Mucosa of descending colon (tissue), 3 donors: Measurements from ENCODE around the gene DCC. TPM values are rescaled to one million over a fixed set of nuclear protein-coding genes. Genes with fewer than 3 reads are reported as not detected.
A peak's percentile ranks its signal among the peaks of the same experiment; 100 is the strongest.

ENCODE experiments used
- ATAC-seq: fragments of 200-7000 bp; cut with Tn5 transposase; one replicate; pipeline ENCODE4 v1.9.1; 2020; ENCODE audit warnings: mild to moderate bottlenecking, moderate library complexity
- DNase-seq, 3 donors: peaks; one replicate each; pipeline ENCODE4 v3.0.0-alpha.2; 2020
- H3K36me3 ChIP-seq: fragments of 200-600 bp; one replicate; pipeline ENCODE4 v1.8.0; 2021; ENCODE audit warnings: low read depth, mild to moderate bottlenecking
- H3K4me1 ChIP-seq: fragments of 200-600 bp; one replicate; pipeline ENCODE4 v1.8.0; 2021; ENCODE audit warnings: low read depth, mild to moderate bottlenecking
- H3K4me3 ChIP-seq: fragments of 200-600 bp; one replicate; pipeline ENCODE4 v1.8.0; 2021; ENCODE audit warnings: mild to moderate bottlenecking
- H3K9me3 ChIP-seq: fragments of 200-600 bp; one replicate; pipeline ENCODE4 v1.8.0; 2021; ENCODE audit warnings: mild to moderate bottlenecking
- CTCF ChIP-seq: fragments of 200-600 bp; IDR thresholded peaks from one replicate; pipeline ENCODE4 v1.8.0; 2022; ENCODE audit warnings: antibody characterized with exemption, mild to moderate bottlenecking
- intact Hi-C, 2 donors: fragments of 100-400 bp; cut with DNase I in 1 of 2; cut with micrococcal nuclease in 1 of 2; formaldehyde crosslinking; loops; one replicate each; pipeline versions ENCODE4 v1.11.0 to v1.11.1; 2022; cut with DNase I, micrococcal nuclease
- total RNA-seq, 3 donors: library from RNA; stranded (reverse); fragmentation: NEBNext Ultra II Directional in 2 of 3; extraction: Animal tissue kit (Norgen Biotek cat#: 25700) in 2 of 3; gene quantifications; one replicate each; pipeline versions ENCODE4 v1.2.1 to v1.2.4, GENCODE V29; 2021 to 2023
- donor health status: DM: no; HTN: no; CAD: no; lungs with moderate emphysema.
- donor health status: DM: no; HTN: no; CAD: no.
- donor health status: DM: no; HTN: yes; CAD: no.

DCC gene
- total RNA-seq, 3 donors from 2014 or later, result 0.26 to 1.3 (median 0.34) TPM

GRCh38 chr18:52667463-52668065 lies 327.6 kb downstream of the DCC start:
- ATAC-seq (no peak), DNase-seq (no peak)
- Histone ChIP-seq H3K4me1 (no peaks in the 10 kb centered on the region), H3K9me3 (no peaks in the 10 kb centered on the region), H3K36me3 (no peaks in the 10 kb centered on the region), H3K4me3 (no peak overlapping the region)
- intact Hi-C loops, result no loop called here
- TF ChIP-seq CTCF, result no peak

DNA sequence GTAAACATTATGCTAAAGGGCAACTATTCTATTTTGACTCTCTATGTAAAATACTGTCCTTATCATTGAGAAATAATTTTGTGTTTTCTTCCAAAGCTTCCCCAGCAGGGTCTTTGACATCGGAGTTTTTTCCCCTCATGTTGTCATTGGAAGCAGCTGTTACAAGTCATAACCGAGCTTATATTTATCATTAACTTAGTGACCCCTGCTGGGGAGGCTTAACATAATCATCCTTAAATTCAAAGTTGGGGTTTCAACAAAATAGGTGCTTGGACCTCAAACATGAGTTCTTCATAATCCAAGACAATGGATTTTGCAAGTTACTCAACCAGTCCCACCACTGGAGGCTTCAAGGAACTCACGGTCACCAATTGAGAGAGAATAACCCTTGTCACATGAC lies 330.9 kb downstream of the DCC start:
- Histone ChIP-seq H3K9me3 (no peaks in the 10 kb centered on the region), H3K36me3 (no peaks in the 10 kb centered on the region), H3K4me1 (no peaks in the 10 kb centered on the region), H3K4me3 (no peak overlapping the region)
- no peak for TF ChIP-seq CTCF
- DNase-seq, result peak in 1 of 3 donors; percentile 8
- intact Hi-C loops, result no loop called here
- no peak for ATAC-seq

- no peaks in the 10 kb centered on the region for H3K36me3 ChIP-seq
- no peaks in the 10 kb centered on the region for H3K9me3 ChIP-seq
- H3K4me1 ChIP-seq, result no peaks in the 10 kb centered on the region
- H3K4me3 ChIP-seq, result no peak overlapping the region
- no peak for DNase-seq
- TF ChIP-seq CTCF, result no peak
- intact Hi-C loops, result no loop called here
- no peak for ATAC-seq
These were observed 338.0 kb downstream of the DCC start for GRCh38 chr18:52678034-52678433.

DNA sequence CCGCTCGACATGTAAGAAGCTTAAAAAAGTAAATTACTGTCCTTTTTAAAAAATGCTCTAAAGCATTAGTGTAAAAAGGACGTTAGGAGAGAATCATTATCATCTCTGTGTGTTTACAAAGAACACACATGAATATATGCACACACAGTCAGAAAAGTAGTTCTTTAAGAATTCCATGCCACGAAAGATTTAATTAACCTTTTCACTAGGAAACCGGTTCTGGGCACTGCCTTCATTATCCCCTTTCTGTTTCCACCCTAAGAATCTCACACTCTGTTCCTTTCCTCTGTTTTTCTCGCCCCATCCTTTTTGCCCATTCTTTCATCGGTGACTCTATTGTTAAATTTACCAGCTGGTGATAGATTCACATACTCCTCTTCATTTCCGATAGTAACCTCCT lies 338.6 kb downstream of the DCC start:
- Histone ChIP-seq H3K4me3 (no peak overlapping the region), H3K36me3 (no peaks in the 10 kb centered on the region), H3K4me1 (no peaks in the 10 kb centered on the region), H3K9me3 (no peaks in the 10 kb centered on the region)
- ATAC-seq, result no peak
- TF ChIP-seq CTCF, result no peak
- intact Hi-C loops, result no loop called here
- DNase-seq, result no peak

DNA sequence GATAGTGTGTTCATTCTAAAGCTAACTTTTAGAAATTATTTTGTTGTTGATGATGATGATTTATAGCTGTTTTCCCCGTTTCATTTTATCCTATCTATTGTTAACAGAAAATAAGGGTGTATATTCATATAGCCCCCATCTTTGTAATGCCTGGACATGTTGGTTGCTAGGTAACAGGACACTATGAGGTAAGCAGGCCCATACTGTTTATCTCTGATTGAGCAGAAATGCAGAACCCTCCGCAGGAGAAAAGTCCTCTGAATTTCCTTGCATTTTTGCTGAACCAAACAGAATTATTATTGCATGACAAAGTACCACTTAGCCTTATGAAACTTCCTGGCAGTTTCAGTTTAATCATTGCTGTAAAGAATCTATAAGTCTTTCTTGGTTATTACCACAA lies 339.4 kb downstream of the DCC start:
- no peak for DNase-seq
- H3K4me3 ChIP-seq, result no peak overlapping the region
- intact Hi-C loops, result no loop called here
- ATAC-seq, result no peak
- no peaks in the 10 kb centered on the region for H3K9me3 ChIP-seq
- TF ChIP-seq CTCF, result no peak
- H3K36me3 ChIP-seq, result no peaks in the 10 kb centered on the region
- no peaks in the 10 kb centered on the region for H3K4me1 ChIP-seq

GRCh38 chr18:52682260-52682659 lies 342.3 kb downstream of the DCC start:
- Histone ChIP-seq H3K4me1 (no peaks in the 10 kb centered on the region), H3K4me3 (no peak overlapping the region), H3K36me3 (no peaks in the 10 kb centered on the region), H3K9me3 (no peaks in the 10 kb centered on the region)
- no peak for TF ChIP-seq CTCF
- intact Hi-C loops, result no loop called here
- DNase-seq (no peak), ATAC-seq (no peak)
